GM21786 (cell line): ENCODE results near the gene FAM193B.

Experiments used
- ATAC-seq: cut with Tn5 transposase; IDR thresholded peaks from one replicate; pipeline ENCODE4 v1.9.1; 2021; ENCODE audit not compliant: unreplicated experiment

The FAM193B gene

DNA sequence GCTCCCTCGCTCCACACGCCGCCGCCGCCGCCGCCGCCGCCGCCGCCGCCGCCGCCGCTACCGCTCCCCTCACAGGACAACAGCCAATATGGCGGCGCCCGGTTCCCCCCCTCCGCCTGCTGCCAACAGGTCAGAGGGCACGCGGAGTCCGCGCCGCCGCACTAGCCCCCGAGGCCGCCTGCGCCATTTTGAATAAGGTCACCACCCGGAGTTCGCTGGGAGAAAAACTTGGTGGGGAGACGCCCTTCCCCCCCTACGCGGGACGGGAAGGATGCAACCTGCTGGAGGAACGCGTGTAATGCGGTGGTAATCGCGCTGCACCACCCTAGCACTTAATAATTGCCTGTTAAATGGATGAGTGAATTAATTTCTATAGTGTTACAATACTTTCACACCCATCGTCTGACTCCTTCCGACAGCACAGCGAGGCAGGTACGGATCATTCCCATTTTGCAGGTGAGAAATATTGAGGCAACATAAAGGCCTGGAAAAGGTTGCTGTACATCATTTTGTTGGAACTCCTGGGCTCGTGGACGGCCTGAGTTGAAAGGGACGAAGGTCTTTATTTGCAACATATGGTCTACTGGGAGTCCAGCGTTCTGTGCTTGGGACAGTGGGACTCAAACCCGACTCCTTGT, at the start of gene FAM193B:
Gene FAM193B, minus strand, starts transcription at position 90 of the 638 bp plus-strand sequence. CDS start 105 bp downstream, outside the sequence.
- ATAC-seq, result peak; percentile 83

GRCh38 chr5:177604116-177604521, 49.8 kb upstream of the FAM193B start:
- ATAC-seq, result no peak

DNA sequence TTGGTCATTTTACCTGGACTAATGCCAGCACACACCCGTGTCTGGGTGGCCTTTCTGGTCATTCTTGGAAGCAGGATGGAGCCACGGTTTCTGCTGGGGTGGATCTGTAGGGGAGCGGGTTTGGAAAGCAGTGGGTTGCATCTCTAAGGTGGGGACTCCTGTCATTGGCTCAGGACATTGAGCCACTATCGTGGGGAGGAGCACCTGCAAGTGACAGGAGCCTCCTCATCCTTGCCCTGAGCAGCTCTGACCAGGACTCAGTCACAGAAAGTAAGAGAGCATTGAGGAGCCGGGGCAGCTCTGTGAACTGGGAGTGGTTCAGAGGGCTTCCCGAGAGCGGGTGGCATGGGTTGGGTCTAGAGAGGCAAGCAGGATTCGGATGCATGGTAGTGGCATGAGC, 49.3 kb upstream of the FAM193B start:
- ATAC-seq, result no peak

- no peak for ATAC-seq
These were observed 48.1 kb upstream of the FAM193B start for GRCh38 chr5:177602458-177602830.

GRCh38 chr5:177601577-177602457, 47.5 kb upstream of the FAM193B start:
- no peak for ATAC-seq

GRCh38 chr5:177601126-177601525, 46.8 kb upstream of the FAM193B start:
- no peak for ATAC-seq

DNA sequence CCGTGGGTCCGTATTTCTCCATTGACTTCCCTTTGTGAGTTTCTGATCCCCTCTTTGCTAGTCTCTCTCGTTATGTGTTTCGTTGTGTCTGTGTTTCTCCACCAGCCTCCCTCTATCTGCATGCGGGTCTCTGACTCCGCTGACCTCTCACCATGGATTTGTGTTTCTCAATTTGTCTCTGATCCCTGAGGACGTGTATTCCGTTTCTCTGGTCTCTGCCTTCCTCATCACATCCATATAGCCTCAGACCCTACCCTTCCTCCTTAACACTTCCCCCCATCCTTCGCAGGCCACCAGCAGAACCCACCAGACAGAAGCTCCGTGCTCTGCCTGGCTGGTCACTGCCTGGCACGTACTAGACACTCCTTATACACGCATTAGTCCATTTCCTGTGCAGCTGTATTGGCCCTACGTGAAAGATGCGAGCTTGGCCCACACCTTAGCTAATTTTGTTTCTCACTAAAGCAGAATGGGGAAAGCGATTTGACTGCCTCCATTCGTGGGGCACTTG, 46.2 kb upstream of the FAM193B start:
- peak; percentile 9 for ATAC-seq

- ATAC-seq, result peak; percentile 80
These were observed 45.6 kb upstream of the FAM193B start, which contains the start of gene B4GALT7 for GRCh38 chr5:177599731-177600507. Gene B4GALT7, plus strand, starts transcription at chr5:177600132. Its CDS starts 79 bp downstream, at chr5:177600211.

GRCh38 chr5:177598477-177598876, 44.1 kb upstream of the FAM193B start:
- ATAC-seq, result no peak

- no peak for ATAC-seq
These were observed 42.4 kb upstream of the FAM193B start for GRCh38 chr5:177596775-177597238.

DNA sequence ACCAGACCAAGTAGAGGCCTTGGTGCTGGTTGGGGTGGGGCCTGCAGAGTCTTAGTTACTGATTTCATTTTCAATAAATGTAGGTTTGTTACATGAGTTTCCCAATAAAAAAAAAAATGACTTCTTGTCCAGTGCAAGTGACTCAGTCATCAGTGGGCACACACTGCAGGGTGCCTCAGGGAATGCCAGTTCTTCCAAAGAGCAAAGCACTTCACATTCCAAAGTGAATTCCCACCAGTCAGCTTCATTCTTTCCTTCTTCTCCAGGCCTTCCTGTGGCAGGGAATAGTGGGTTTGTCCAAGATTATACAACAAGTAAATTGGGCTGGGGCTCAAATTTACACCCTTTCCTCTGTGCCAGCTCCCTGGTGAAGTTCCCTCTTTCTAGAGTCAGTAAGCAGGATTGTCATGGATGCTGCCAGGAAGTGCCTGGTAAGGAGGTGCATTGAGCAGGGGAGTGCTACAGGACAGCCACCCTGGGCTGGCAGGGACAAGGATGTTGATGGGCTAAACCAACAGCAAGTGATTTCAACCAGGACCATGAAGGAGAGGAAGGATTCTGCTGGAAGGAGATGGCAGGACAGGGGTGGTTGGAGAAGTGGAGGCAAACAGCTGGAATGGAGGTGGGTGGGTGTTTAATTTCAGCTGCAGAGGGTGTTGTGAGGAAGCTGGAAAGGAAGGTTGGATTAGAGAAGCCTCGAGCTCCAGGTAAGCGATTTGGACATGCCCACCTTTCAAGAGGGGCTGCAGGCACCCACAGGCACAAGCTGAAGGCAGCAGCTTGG, 41.8 kb upstream of the FAM193B start:
- ATAC-seq, result no peak

GRCh38 chr5:177595026-177595585, 40.7 kb upstream of the FAM193B start:
- no peak for ATAC-seq

GRCh38 chr5:177594071-177594470, 39.7 kb upstream of the FAM193B start:
- ATAC-seq, result no peak

GRCh38 chr5:177593511-177593910, 39.1 kb upstream of the FAM193B start:
- no peak for ATAC-seq

GRCh38 chr5:177592905-177593304, 38.5 kb upstream of the FAM193B start:
- no peak for ATAC-seq

DNA sequence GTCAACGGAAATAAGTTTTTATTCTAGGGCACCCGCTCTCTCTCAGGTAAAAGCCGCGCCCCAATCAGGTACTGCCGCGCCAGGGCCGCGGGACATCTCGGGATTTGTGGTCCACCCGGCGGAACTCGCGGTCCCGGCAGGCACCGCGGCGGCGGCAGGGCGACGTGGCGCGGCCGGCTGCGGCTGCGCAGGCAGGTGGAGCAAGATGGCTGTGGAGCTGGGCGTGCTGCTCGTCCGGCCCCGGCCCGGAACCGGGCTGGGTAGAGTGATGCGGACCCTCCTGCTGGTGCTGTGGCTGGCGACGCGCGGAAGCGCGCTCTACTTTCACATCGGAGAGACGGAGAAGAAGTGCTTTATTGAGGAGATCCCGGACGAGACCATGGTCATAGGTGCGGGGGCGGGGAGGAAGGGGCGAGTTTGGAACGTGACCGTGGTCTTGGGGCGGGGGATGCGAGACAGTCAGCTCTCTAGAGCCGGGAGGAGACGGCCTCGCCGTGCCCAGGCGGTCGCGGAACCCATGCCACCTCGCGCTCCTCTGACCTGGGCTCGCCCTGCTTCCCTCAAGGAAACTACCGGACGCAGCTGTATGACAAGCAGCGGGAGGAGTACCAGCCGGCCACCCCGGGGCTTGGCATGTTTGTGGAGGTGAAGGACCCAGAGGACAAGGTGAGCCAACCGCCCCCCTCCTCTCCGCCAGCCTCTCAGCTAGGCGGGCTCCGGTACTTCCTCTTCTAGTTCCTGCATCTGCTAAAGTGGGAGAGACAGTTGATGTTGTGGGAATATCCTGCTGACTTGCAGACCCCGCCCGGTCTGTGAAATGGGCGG, 37.9 kb upstream of the FAM193B start, which contains the start of gene TMED9:
Gene TMED9, plus strand, starts transcription at position 194 of the 825 bp plus-strand sequence. Its CDS starts 12 bp downstream, at position 206.
- peak; percentile 96 for ATAC-seq

- ATAC-seq, result no peak
These were observed 37.3 kb upstream of the FAM193B start for GRCh38 chr5:177591690-177592009.

GRCh38 chr5:177590406-177590805, 36.0 kb upstream of the FAM193B start:
- no peak for ATAC-seq

DNA sequence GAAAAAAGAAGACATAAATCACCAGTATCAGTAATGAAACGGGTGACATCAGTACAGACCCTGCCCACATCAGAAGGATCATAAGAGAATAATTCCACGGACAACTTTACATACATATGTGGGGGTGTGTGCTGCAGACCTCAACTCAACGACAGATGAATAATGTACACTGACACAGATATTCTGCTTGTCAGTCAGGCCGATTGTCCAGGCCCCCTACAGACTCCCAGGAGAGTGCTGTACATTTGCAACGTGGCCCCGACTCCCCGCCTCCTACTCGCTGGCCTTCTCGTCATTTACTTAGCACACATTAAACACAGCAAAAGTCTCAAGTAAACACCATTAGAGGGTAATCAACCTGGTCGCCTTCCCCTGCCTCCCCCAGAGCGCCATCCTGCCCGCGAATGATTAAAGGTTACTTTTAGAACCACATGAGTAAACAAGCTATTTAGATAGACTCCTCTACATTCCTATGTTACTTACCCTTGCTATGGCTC, 34.1 kb upstream of the FAM193B start:
- no peak for ATAC-seq
